ENCODE measurements around the gene ELK4.

The ELK4 gene

DNA sequence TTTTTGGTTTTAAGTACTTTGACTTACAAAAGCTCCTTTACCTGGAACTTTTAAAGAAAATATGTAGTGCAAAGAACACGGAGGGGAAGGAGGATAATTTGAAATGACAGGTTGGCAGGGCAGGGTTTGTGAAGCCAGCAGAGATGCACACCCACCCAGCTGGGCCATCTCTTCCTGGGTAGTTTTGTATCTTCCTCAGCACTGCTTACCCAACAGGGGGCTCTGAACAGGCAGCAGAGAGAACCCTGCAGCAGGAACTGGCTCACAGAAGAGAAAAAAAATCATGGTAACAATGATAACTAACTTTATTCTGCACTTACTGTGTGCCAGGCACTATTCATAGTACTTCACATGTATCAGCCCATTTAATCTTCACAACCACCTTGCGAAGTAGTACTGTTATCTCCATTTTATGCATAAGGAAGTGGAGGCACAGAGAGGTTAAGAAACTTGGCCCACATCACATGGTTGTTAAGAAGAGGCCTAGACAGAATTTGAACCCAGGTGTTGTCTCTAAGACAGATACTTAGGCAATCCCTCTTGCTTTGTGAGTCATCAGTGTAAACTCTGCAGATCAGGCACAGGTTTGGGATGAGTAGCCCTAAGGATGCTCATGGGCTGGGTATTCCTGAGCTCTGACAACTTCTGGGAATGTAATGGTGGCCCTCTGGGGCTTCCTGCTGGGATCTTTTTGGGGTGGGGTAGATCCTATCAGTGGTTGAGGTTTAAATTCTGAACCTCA lies 60.8 kb downstream of the ELK4 start:
- Histone ChIP-seq H3K27me3 (ENCODE audit: insufficient read depth, low read length, poor library complexity, severe bottlenecking) (no peaks in the 10 kb centered on the region), H3K4me2 (ENCODE audit: low read depth, low read length, poor library complexity, severe bottlenecking) (no peak overlapping the region), H3K9me2 (replicated peaks; ENCODE audit: low read depth, low read length) (no peaks in the 10 kb centered on the region), H3K79me2 (ENCODE audit: insufficient read depth, low read length) (no peaks in the 10 kb centered on the region), H3K4me1 (ENCODE audit: insufficient read depth, low read length, poor library complexity, severe bottlenecking) (no peaks in the 10 kb centered on the region), H3K36me3 (ENCODE audit: insufficient read depth, low read length) (no peaks in the 10 kb centered on the region), H4K20me1 (ENCODE audit: insufficient read depth, low read length, poor library complexity, severe bottlenecking) (no peaks in the 10 kb centered on the region), H3K9ac (ENCODE audit: low read depth, low read length, poor library complexity, severe bottlenecking) (no peak overlapping the region), H3K4me3 (ENCODE audit: low read length, poor library complexity, severe bottlenecking) (no peak overlapping the region), H3F3A (ENCODE audit: low read depth) (no peaks in the 10 kb centered on the region), H2AFZ (ENCODE audit: low read length) (no peak overlapping the region), H3K9me3 (ENCODE audit: insufficient read depth, low read depth, low read length) (no peaks in the 10 kb centered on the region)
- no peak for TF ChIP-seq EZH2phosphoT487 (IDR thresholded peaks at IDR 0.05; ENCODE audit: borderline replicate concordance)
- TF ChIP-seq CTCF (conservative IDR thresholded peaks at IDR 0.05; ENCODE audit: low read length): no peak

DNA sequence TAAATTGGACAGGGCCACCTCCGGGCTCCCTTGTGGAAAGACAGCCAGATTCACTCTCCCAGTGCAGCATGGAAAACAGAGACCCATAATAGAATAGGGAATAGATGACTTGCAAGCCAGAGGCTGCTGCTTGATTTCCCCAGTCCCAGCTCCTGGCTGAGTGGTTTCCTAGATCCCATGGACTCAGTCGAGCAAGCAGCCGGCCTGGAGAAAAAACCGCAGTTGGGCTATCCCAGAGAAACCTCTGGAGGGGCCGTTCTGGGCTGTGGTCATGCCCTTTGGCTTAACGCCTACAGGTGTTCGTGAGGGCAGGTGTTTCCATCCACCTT lies 61.7 kb downstream of the ELK4 start:
- Histone ChIP-seq H3K36me3 (ENCODE audit: insufficient read depth, low read length) (no peaks in the 10 kb centered on the region), H3F3A (ENCODE audit: low read depth) (no peaks in the 10 kb centered on the region), H4K20me1 (ENCODE audit: insufficient read depth, low read length, poor library complexity, severe bottlenecking) (no peaks in the 10 kb centered on the region), H3K9ac (ENCODE audit: low read depth, low read length, poor library complexity, severe bottlenecking) (no peak overlapping the region), H3K27me3 (ENCODE audit: insufficient read depth, low read length, poor library complexity, severe bottlenecking) (no peaks in the 10 kb centered on the region), H3K4me3 (ENCODE audit: low read length, poor library complexity, severe bottlenecking) (no peak overlapping the region), H2AFZ (ENCODE audit: low read length) (no peak overlapping the region), H3K4me2 (ENCODE audit: low read depth, low read length, poor library complexity, severe bottlenecking) (no peak overlapping the region), H3K4me1 (ENCODE audit: insufficient read depth, low read length, poor library complexity, severe bottlenecking) (no peaks in the 10 kb centered on the region), H3K79me2 (ENCODE audit: insufficient read depth, low read length) (no peaks in the 10 kb centered on the region), H3K9me2 (replicated peaks; ENCODE audit: low read depth, low read length) (no peaks in the 10 kb centered on the region), H3K9me3 (ENCODE audit: insufficient read depth, low read depth, low read length) (no peaks in the 10 kb centered on the region)
- TF ChIP-seq EZH2phosphoT487 (IDR thresholded peaks at IDR 0.05; ENCODE audit: borderline replicate concordance) (no peak), CTCF (conservative IDR thresholded peaks at IDR 0.05; ENCODE audit: low read length) (no peak)

DNA sequence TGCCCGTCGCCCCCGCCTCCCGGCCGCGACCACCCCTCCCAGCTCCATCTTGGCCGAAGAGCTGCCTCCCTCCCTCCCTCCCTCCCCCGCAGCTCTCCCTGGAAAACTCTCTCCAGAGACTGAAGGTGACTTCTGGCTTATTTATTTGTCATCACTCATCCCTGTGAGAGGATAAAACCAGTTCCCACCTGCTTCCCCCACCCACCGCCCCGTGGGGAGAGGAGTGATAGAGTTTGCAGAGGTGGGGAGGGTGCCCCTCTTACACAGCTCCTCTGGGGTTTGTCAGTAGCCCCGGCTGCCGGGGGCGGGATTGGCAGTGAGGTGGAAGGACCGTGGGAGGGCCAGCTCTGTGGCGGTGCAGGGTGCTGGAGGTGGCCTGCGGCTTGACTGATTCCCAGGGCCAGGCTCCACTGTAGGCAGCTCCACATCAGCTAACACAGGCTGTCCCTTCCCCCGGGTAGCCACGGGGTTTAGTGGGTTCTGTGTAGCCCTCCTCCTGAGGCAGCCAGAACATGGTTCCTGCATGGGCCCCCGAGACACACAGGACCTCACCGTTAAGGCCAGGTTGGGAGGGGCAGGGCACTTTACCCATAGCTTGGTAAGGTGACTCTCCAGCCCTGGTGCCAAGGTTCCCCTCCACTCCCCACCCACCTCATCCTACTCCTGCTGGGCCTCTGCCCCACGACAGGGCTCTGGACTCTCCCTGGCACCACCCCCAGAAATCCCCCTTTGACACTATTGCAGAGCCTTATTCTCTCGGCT lies 62.2 kb downstream of the ELK4 start:
- TF ChIP-seq EZH2phosphoT487 (IDR thresholded peaks at IDR 0.05; ENCODE audit: borderline replicate concordance) (no peak), CTCF (conservative IDR thresholded peaks at IDR 0.05; ENCODE audit: low read length) (no peak)
- H3K4me3 ChIP-seq (ENCODE audit: low read length, poor library complexity, severe bottlenecking): no peak overlapping the region

More for the DNA sequence above, 62.2 kb downstream of the ELK4 start:
- H3K4me2 ChIP-seq (ENCODE audit: low read depth, low read length, poor library complexity, severe bottlenecking): no peak overlapping the region
- H3K36me3 ChIP-seq (ENCODE audit: insufficient read depth, low read length): no peaks in the 10 kb centered on the region
- no peaks in the 10 kb centered on the region for H4K20me1 ChIP-seq (ENCODE audit: insufficient read depth, low read length, poor library complexity, severe bottlenecking)
- no peak overlapping the region for H3K9ac ChIP-seq (ENCODE audit: low read depth, low read length, poor library complexity, severe bottlenecking)
- no peaks in the 10 kb centered on the region for H3F3A ChIP-seq (ENCODE audit: low read depth)
- H3K27me3 ChIP-seq (ENCODE audit: insufficient read depth, low read length, poor library complexity, severe bottlenecking): no peaks in the 10 kb centered on the region
- no peak overlapping the region for H2AFZ ChIP-seq (ENCODE audit: low read length)
- no peaks in the 10 kb centered on the region for H3K79me2 ChIP-seq (ENCODE audit: insufficient read depth, low read length)
- H3K9me2 ChIP-seq (replicated peaks; ENCODE audit: low read depth, low read length): no peaks in the 10 kb centered on the region
- H3K9me3 ChIP-seq (ENCODE audit: insufficient read depth, low read depth, low read length): no peaks in the 10 kb centered on the region
- H3K4me1 ChIP-seq (ENCODE audit: insufficient read depth, low read length, poor library complexity, severe bottlenecking): no peaks in the 10 kb centered on the region
